Stimulated activated CD8-positive, alpha-beta memory T cell treated with anti-CD3 and anti-CD28 coated beads, Interleukin-12 subunit alpha, Interleukin-12 subunit beta, amount 100 ng/mL, for 24 hours (primary cell): ENCODE measurements around the gene KSR2.
"Not testable (repeated sequence)": the region's sequence is repeated elsewhere in the genome, so short reads cannot be mapped to it uniquely, and the experiment has no call there.

Experiments used
- DNase-seq: peaks from one replicate; pipeline ENCODE4 v3.0.0-alpha.2; 2020; ENCODE audit errors: extremely low read depth

KSR2 gene

GRCh38 chr12:117821480-117822175 lies 147.2 kb downstream of the KSR2 start:
- DNase-seq: no peak

GRCh38 chr12:117820216-117820907 lies 148.4 kb downstream of the KSR2 start:
- no peak for DNase-seq

- DNase-seq: no peak
Measured at GRCh38 chr12:117819160-117819559, 149.6 kb downstream of the KSR2 start.

DNA sequence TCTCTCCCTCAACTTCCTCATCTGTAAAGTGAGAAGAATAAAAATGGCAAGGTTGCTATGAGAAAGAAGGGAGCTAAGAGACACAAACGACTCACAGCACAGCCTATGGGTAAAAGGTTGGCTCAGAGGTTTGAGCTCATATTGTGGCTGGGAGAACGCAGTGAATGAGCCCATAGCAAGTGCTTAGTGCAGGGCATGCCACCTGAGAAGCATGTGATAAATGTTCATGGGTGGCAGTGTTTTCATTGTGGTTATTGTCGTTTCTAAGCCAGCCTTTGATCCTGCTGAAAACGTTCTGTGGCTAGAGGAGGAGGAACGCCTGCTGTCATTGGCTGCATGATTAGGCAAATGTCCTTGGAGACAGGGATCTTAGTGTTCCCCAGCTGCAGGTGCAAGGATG lies 150.4 kb downstream of the KSR2 start:
- no peak for DNase-seq

GRCh38 chr12:117809509-117809908 lies 159.3 kb downstream of the KSR2 start:
- DNase-seq: no peak

DNA sequence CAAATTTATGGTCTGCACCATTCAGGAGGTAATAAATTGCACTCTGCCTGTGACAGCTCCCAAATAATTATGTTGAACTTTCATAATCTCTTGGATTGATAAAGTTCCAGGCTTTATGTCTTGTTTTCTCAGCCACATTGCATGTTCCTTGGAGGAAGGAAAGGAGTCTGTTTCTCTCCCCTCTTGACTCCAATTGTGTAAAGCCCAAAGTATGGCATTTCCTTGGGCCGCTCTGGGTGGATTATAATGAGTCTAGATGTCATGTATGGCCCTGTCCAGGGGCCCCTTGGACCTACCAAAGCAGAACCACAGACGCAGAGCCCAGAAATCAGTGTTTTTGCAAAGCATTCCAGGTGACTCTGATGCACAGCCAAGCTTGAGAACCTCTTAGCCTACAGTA lies 160.8 kb downstream of the KSR2 start:
- DNase-seq: no peak

DNA sequence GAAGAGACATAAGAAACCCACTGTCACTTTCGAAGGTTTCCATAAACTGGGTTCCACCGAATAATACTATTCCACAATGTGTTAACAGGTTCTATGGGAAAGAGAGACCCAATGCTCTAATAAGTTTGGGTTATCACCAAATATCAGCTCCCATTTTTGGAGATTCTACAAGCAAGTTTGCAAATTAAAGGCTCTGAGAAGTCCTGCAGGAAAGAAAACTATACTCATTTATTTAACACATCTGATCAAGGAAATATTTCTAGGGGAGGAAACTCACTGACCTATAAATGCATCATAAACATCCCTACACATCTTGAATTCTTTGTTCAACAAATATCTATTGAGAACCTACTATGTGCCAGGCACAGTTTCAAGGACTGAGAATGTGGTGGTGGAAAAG lies 161.4 kb downstream of the KSR2 start:
- DNase-seq: no peak

- DNase-seq: no peak
Measured at GRCh38 chr12:117805865-117806264, 162.9 kb downstream of the KSR2 start.

GRCh38 chr12:117803001-117803400 lies 165.8 kb downstream of the KSR2 start:
- no peak for DNase-seq

GRCh38 chr12:117800711-117801110 lies 168.1 kb downstream of the KSR2 start:
- not testable (repeated sequence) for DNase-seq

DNA sequence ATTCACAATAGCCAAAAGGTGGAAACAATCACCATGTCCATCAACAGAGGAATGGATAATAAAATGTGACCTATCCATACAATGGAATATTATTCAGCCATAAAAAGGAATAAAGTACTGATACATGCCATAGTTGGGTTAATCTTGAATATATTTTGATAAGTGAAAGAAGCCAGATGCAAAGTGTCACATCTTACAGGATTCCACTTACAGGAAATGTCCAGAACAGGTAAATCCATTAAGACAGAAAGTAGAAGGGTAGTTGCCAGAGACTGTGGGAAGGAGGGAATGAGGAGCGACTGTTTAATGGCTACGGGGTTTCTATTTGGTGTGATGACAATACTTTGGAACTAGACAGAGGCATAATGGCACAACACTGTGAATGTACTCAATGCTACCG lies 171.6 kb downstream of the KSR2 start:
- no peak for DNase-seq

GRCh38 chr12:117792877-117793424 lies 175.8 kb downstream of the KSR2 start:
- DNase-seq: no peak

DNA sequence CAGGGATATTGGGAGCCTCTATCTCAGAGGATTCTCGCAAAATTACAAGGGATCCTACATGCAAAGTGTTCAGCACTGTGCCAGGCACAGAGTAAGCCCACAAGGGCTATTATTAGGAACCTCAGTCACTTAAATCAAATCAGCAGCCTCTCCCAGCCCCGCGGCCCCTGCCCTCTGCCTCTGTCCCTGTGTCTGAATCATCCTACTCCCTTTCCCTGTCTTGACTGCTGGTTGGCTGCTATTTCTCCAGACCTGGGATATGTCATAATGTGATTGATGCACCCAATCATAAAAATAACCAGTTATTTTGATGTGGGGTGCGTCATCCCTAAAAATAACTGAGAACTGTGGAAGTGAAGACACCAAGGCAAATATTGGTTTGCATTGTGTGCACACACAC lies 176.3 kb downstream of the KSR2 start:
- no peak for DNase-seq

GRCh38 chr12:117790948-117791347 lies 177.8 kb downstream of the KSR2 start:
- DNase-seq: no peak

DNA sequence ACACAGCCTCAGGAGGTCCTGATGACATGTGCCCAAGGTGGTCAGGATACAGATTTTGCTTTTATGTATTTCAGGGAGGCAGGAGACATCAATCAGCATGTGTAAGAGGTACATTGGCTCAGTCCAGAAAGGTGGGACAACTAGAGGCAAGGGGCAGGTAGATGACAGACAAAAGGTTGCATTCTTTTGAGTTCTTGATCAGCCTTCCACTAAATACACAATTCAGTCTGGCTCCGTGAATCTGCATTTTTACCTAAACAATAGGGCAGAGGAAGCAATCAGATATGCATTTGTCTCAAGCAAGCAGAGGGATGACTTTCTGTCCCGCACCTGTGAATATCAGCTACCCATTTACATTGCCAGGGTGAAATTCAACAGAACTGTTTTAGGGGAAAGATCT lies 178.6 kb downstream of the KSR2 start:
- DNase-seq: no peak

DNA sequence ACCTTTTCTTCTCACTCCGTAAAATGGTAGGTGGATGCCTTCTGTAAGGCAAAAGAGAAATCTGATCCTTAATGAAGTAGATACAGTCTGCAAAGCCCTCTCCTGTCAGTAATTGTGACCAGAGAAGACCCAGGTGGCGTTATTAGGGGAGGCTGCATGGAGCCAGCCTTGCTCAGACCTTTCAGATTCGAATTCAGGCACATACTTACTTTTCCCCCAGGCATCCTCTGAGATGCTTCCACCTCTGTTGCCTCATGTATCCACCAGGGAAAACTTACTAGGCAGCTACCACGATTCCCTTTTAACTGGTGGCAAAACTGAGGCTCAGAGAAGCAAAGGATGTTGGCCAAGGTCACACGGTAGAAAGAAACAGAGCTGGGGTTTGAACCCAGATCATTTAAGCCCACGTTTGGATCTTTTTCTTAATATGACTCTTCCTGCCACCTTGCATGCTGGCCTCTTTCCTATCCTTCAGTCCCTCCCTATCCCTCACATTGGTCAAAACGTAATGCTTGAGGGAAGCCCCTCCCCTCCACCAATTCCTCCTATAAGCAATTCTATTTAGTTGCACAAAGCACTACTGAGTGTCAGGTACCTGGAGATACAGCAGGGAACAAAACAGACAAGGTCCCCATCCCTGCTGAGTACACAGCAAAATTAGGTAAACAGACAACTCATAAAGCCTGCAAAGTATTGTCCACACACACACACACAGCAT lies 179.4 kb downstream of the KSR2 start:
- no peak for DNase-seq

GRCh38 chr12:117778656-117779055 lies 190.1 kb downstream of the KSR2 start:
- DNase-seq: no peak

- no peak for DNase-seq
Measured at GRCh38 chr12:117774941-117775775, 193.6 kb downstream of the KSR2 start.

DNA sequence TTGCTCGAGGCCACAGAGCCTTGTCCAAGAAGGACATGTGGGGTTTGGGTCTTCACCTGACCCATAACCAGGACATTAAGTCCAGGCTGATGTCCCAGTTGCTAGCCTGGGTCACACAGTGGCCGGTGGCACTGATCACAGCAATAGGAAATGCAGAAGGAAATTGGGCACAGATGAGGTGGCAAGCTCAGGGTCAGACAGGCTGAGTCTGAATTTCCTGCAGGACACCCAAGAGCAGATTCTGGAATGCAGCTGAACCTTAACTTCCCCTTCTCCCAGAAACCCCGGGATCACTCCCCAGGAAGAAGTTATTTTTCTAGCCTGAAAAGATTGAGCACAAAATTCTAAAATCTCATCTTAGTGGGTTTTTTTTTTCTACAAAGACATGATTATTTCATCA lies 199.9 kb downstream of the KSR2 start:
- DNase-seq: no peak

- no peak for DNase-seq
Measured at GRCh38 chr12:117766008-117766407, 202.8 kb downstream of the KSR2 start.

DNA sequence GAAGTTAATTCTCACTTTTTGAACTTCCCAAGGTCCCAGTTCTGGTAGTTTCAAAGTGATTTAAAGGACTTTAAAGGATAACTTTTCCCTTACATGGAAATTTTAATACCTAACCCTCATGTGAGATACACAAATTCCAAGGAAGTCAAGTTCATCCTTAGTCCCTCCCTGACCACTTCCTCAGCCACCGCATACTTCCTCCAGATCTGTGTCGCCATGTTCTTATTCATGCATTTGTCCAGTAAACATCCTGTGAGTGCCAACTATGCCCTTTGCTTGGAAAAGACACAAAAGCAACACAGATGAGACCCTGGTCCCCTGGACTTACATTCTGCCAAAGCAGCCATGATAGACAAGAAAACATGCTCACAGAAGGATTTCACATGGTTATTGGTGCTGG lies 206.6 kb downstream of the KSR2 start:
- DNase-seq: no peak
